Smooth muscle cell (in vitro differentiated cells): ENCODE data around the gene ZNF791. TPM values are rescaled to one million over a fixed set of nuclear protein-coding genes. Genes with fewer than 3 reads are reported as not detected.

Experiments
- DNase-seq: peaks from one replicate; lab custom pipeline; 2025; ENCODE audit not compliant: unreplicated experiment; lab: John Stamatoyannopoulos, UW
- H2AFZ ChIP-seq: fragments of 200-600 bp; sonication (generic); 2 replicates; pipeline ENCODE4 v1.6.0; 2016; ENCODE audit warnings: antibody characterized with exemption, low read depth, mild to moderate bottlenecking
- H3F3A ChIP-seq: fragments of 200-600 bp; sonication (generic); 2 replicates; pipeline ENCODE4 v1.6.0; 2017; ENCODE audit warnings: antibody characterized with exemption, low read depth
- H3K27ac ChIP-seq: fragments of 200-600 bp; sonication (generic); 2 replicates; pipeline ENCODE4 v1.5.1; 2016; ENCODE audit warnings: low read depth, mild to moderate bottlenecking
- H3K27me3 ChIP-seq: fragments of 200-600 bp; sonication (generic); 2 replicates; pipeline ENCODE4 v1.6.1; 2016; ENCODE audit warnings: low read depth, mild to moderate bottlenecking
- H3K36me3 ChIP-seq: fragments of 200-600 bp; sonication (generic); 2 replicates; pipeline ENCODE4 v1.5.1; 2016; ENCODE audit warnings: low read depth
- H3K4me1 ChIP-seq: fragments of 200-600 bp; sonication (generic); 2 replicates; pipeline ENCODE4 v1.5.1; 2016; ENCODE audit warnings: low read depth
- H3K4me2 ChIP-seq: fragments of 200-600 bp; sonication (generic); 2 replicates; pipeline ENCODE4 v1.6.0; 2016; ENCODE audit warnings: mild to moderate bottlenecking
- H3K4me3 ChIP-seq: fragments of 200-600 bp; sonication (generic); 2 replicates; pipeline ENCODE4 v1.5.1; 2016; ENCODE audit warnings: mild to moderate bottlenecking
- H3K79me2 ChIP-seq: fragments of 200-600 bp; sonication (generic); 2 replicates; pipeline ENCODE4 v1.6.0; 2016; ENCODE audit warnings: low read depth, mild to moderate bottlenecking
- H3K9ac ChIP-seq: fragments of 200-600 bp; sonication (generic); 2 replicates; pipeline ENCODE4 v1.6.0; 2016; ENCODE audit warnings: low read depth
- H3K9me3 ChIP-seq: fragments of 200-600 bp; sonication (generic); replicated peaks from 2 replicates; pipeline ENCODE4 v1.5.1; 2016; ENCODE audit warnings: low read depth
- H4K20me1 ChIP-seq: fragments of 200-600 bp; sonication (generic); 2 replicates; pipeline ENCODE4 v1.6.0; 2016; ENCODE audit warnings: low read depth
- CTCF ChIP-seq: fragments of 200-600 bp; sonication (generic); IDR thresholded peaks from 2 replicates; pipeline ENCODE4 v1.5.1; 2017; ENCODE audit warnings: borderline replicate concordance, mild to moderate bottlenecking, antibody characterized with exemption; ENCODE audit not compliant: insufficient read depth, poor library complexity, severe bottlenecking
- WGBS: methylation state at CpG from one replicate; pipeline ENCODE4 v1.1.7; 2016; ENCODE audit warnings: low lambda C conversion rate; 5-methylcytosine and 5-hydroxymethylcytosine counted together
- polyA plus RNA-seq: library from polyadenylated mRNA; unstranded; fragments of >200 nt; fragmentation: Nextera tagmentation; extraction: Ambion mirVana; gene quantifications from 2 replicates; pipeline ENCODE4 v1.2.1, GENCODE V29; 2016
- total RNA-seq: library from RNA; depleted of rRNA; stranded (reverse); fragments of >200 nt; gene quantifications from 2 replicates; pipeline ENCODE4 v1.2.3, GENCODE V29; 2014

Gene ZNF791
- total and polyA plus RNA-seq, 2 experiments from 2014 or later, result 15.3 to 17.4 TPM

GRCh38 chr19:12672744-12673143, 62.0 kb downstream of the ZNF791 start:
- Histone ChIP-seq H2AFZ (no peak overlapping the region), H3F3A (no peaks in the 10 kb centered on the region), H3K4me3 (no peak overlapping the region), H3K79me2 (peaks cover 20% of the 10 kb centered on the region), H3K4me1 (peaks cover 4% of the 10 kb centered on the region), H3K9me3 (no peaks in the 10 kb centered on the region), H3K27me3 (no peaks in the 10 kb centered on the region), H3K36me3 (no peaks in the 10 kb centered on the region), H4K20me1 (peaks cover 12% of the 10 kb centered on the region), H3K4me2 (no peak overlapping the region), H3K27ac (no peak overlapping the region), H3K9ac (no peak overlapping the region)
- TF ChIP-seq CTCF, result no peak
- 97% methylated on average over 9 of the region's 10 CpGs for WGBS
- no peak for DNase-seq

GRCh38 chr19:12675399-12675798, 64.7 kb downstream of the ZNF791 start:
- TF ChIP-seq CTCF, result no peak
- H3K27ac ChIP-seq, result no peak overlapping the region
- H4K20me1 ChIP-seq, result peaks cover 17% of the 10 kb centered on the region
- no peak overlapping the region for H3K4me2 ChIP-seq
- no peaks in the 10 kb centered on the region for H3K36me3 ChIP-seq
- no peak overlapping the region for H2AFZ ChIP-seq
- no peaks in the 10 kb centered on the region for H3F3A ChIP-seq
- H3K9ac ChIP-seq, result no peak overlapping the region
- H3K4me3 ChIP-seq, result no peak overlapping the region
- no peak for DNase-seq
- H3K27me3 ChIP-seq, result no peaks in the 10 kb centered on the region
- H3K9me3 ChIP-seq, result no peaks in the 10 kb centered on the region
- H3K4me1 ChIP-seq, result no peaks in the 10 kb centered on the region
- 97% methylated on average over 9 of the region's 10 CpGs for WGBS
- peaks cover 2% of the 10 kb centered on the region for H3K79me2 ChIP-seq

GRCh38 chr19:12675940-12676339, 65.2 kb downstream of the ZNF791 start:
- TF ChIP-seq CTCF, result no peak
- H2AFZ ChIP-seq, result no peak overlapping the region
- H3K4me3 ChIP-seq, result no peak overlapping the region
- H3K79me2 ChIP-seq, result no peaks in the 10 kb centered on the region
- no peaks in the 10 kb centered on the region for H3K36me3 ChIP-seq
- DNase-seq, result no peak
- H3K9ac ChIP-seq, result no peak overlapping the region
- H3K9me3 ChIP-seq, result no peaks in the 10 kb centered on the region
- 99% methylated on average over 15 of the region's 15 CpGs for WGBS
- H3K4me2 ChIP-seq, result no peak overlapping the region
- H3K27ac ChIP-seq, result no peak overlapping the region
- H4K20me1 ChIP-seq, result peaks cover 17% of the 10 kb centered on the region
- no peaks in the 10 kb centered on the region for H3K4me1 ChIP-seq
- H3K27me3 ChIP-seq, result no peaks in the 10 kb centered on the region
- H3F3A ChIP-seq, result no peaks in the 10 kb centered on the region

GRCh38 chr19:12676384-12676792, 65.7 kb downstream of the ZNF791 start:
- Histone ChIP-seq H4K20me1 (peaks cover 17% of the 10 kb centered on the region), H3K4me3 (no peak overlapping the region), H2AFZ (no peak overlapping the region), H3F3A (no peaks in the 10 kb centered on the region), H3K36me3 (no peaks in the 10 kb centered on the region), H3K27ac (no peak overlapping the region), H3K79me2 (no peaks in the 10 kb centered on the region), H3K9me3 (no peaks in the 10 kb centered on the region), H3K4me1 (no peaks in the 10 kb centered on the region), H3K4me2 (no peak overlapping the region), H3K27me3 (no peaks in the 10 kb centered on the region), H3K9ac (no peak overlapping the region)
- DNase-seq, result peak; percentile 47
- peak; percentile 77 for TF ChIP-seq CTCF
- 33% methylated on average over 4 of the region's 4 CpGs for WGBS
